ENCODE results near the gene ASB10. TPM values are rescaled to one million over a fixed set of nuclear protein-coding genes. Genes with fewer than 3 reads are reported as not detected.

The ASB10 gene
- total and polyA plus RNA-seq, 2 of the 13 experiments (the other 11 are each of a cell fraction or from before 2014, with no cell fraction given), result not detected

DNA sequence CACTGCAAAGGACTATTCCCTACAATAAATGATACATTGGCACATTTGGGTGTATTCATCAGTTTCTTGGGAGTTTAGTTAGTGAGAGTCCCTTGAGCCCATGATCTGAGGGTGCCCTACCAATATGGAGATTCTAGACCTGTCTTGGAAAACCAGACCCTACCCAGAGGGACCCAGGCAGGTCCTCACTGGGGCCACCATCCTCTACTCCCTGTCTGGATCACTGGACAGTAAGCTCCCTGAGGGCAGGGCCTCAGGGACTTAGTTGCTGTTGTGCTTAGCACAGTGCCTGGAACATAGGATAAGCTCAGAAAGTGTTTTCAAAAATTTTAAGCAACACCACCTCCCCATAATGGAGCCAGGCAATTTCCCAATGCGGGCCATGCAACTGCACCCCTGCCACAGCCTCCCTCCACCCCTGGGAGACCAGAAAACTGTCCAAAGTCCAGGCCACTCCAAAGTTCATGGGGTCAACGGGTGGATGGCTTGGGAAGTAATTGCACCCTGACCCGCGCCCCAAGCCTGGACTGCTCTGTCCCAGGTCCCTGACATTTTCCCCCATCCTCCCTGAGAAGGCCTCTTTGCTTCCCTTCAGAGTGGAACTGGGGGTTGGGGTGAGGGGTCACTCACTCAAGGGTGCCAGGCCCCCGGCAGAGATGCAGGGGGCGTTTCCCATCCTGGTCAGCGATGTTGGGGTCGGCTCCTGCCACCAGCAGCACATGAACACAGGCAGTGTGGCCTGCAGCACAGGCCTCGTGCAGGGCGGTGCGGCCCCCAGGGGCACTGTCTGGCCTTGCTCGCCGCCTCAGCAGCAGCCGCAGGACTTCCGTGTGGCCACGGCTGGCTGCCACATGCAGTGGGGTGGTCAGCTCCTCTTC is 1.0 kb downstream of the ASB10 start:
- H2AFZ ChIP-seq (ENCODE audit: low read length), result no peak overlapping the region
- peak; percentile 48 for ATAC-seq
- no peak overlapping the region for H3K9ac ChIP-seq (ENCODE audit: insufficient read depth, low read depth, low read length)
- no peak overlapping the region for H3K4me2 ChIP-seq (ENCODE audit: low read depth, low read length)
- TF ChIP-seq HNF4G (IDR thresholded peaks at IDR 0.05; ENCODE audit: borderline replicate concordance, low read depth, low read length) (peak; percentile 18; the same call in 1 of the 2 replicates), HNF4G (CRISPR knock-in tag; IDR thresholded peaks at IDR 0.05; ENCODE audit: borderline replicate concordance, low read depth) (no peak), ZNF883 (CRISPR knock-in tag; IDR thresholded peaks at IDR 0.05; ENCODE audit: not compliant biosample characterization) (no peak), MIXL1 (CRISPR knock-in tag; IDR thresholded peaks at IDR 0.05) (no peak), HNF4A (CRISPR knock-in tag; IDR thresholded peaks at IDR 0.05) (0 out of 2 replicates have a peak, but pooled peaks have one; percentile 6)
- no peak for FAIRE-seq
- in situ Hi-C loops (cut with HindIII; ENCODE audit: extremely low pct_ligation_motif_present, low pct_unique_long_range_greater_than_20kb) (no loop called here), intact Hi-C loops (cut with micrococcal nuclease; ENCODE audit: unreplicated experiment) (no loop called here)
- H3K79me2 ChIP-seq (ENCODE audit: insufficient read depth, low read length), result no peaks in the 10 kb centered on the region
- H4K20me1 ChIP-seq (ENCODE audit: insufficient read depth, low read length), result no peaks in the 10 kb centered on the region
- no peak overlapping the region for H3K4me3 ChIP-seq (replicated peaks in 1 of 3; ENCODE audit: insufficient read depth in 1 of 3, low read depth in 2 of 3, low read length in 3 of 3)
- no peaks in the 10 kb centered on the region for H3K36me3 ChIP-seq (replicated peaks in 1 of 2; ENCODE audit: control insufficient read depth in 1 of 2, insufficient read depth in 2 of 2, low read length in 2 of 2)
- no peak for DNase-seq (ENCODE audit: low spot score)
- no TSS peak for BruUV-seq (replicated peaks)
- WGBS (ENCODE audit: low lambda C conversion rate), result 7% methylated on average over 2 of the region's 16 CpGs
- ChIA-PET CTCF (ENCODE audit: low intra/inter-chr PET ratio, low total read pairs) (no interaction called here), POLR2A (no interaction called here)
- peaks cover 0 to 34% of the 10 kb centered on the region in 2 experiments; a peak in 3 of 5 replicates for H3K27me3 ChIP-seq (ENCODE audit: control insufficient read depth in 1 of 2, insufficient read depth in 2 of 2, low read length in 2 of 2)
- no peaks in the 10 kb centered on the region for H3K4me1 ChIP-seq (ENCODE audit: insufficient read depth, low read length)
- H3K27ac ChIP-seq (ENCODE audit: extremely low read length, insufficient read depth, low read length), result no peak overlapping the region
- H3K9me3 ChIP-seq (ENCODE audit: low read length), result no peaks in the 10 kb centered on the region

DNA sequence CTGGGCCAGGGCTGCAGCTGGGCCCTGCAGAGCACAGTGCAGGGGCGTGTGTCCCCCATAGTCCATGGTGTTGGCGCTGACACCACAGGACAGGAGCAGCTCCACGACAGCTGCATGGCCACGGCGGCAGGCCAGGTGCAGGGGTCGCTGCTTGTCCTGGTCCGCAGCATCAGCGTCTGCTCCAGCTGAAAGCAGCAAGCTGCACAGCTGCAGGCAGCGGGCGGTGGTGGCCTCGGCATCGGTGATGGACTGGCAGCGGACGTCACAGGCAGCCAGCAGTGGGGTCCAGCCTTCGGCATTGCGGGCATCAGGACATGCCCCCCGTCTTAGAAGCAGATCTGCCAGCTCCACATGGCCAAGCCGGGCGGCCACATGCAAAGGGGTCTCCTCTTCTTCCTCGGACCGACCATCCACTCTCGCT is 6.0 kb downstream of the ASB10 start:
- Histone ChIP-seq H3K79me2 (ENCODE audit: insufficient read depth, low read length) (no peaks in the 10 kb centered on the region), H3K36me3 (replicated peaks in 1 of 2; ENCODE audit: control insufficient read depth in 1 of 2, insufficient read depth in 2 of 2, low read length in 2 of 2) (no peaks in the 10 kb centered on the region), H3K9ac (ENCODE audit: insufficient read depth, low read depth, low read length) (no peak overlapping the region), H2AFZ (ENCODE audit: low read length) (no peak overlapping the region), H4K20me1 (ENCODE audit: insufficient read depth, low read length) (no peaks in the 10 kb centered on the region), H3K4me1 (ENCODE audit: insufficient read depth, low read length) (no peaks in the 10 kb centered on the region), H3K4me2 (ENCODE audit: low read depth, low read length) (no peak overlapping the region), H3K27ac (ENCODE audit: extremely low read length, insufficient read depth, low read length) (no peak overlapping the region), H3K4me3 (replicated peaks in 1 of 3; ENCODE audit: insufficient read depth in 1 of 3, low read depth in 2 of 3, low read length in 3 of 3) (no peak overlapping the region), H3K27me3 (ENCODE audit: control insufficient read depth in 1 of 2, insufficient read depth in 2 of 2, low read length in 2 of 2) (peaks cover 2 to 51% of the 10 kb centered on the region in 2 experiments; a peak in 3 of 5 replicates), H3K9me3 (ENCODE audit: low read length) (no peaks in the 10 kb centered on the region)
- ChIA-PET CTCF (ENCODE audit: low intra/inter-chr PET ratio, low total read pairs) (no interaction called here), POLR2A (no interaction called here)
- ATAC-seq, result peak; percentile 25; the same call in 2 of the 3 replicates
- intact Hi-C loops (cut with micrococcal nuclease; ENCODE audit: unreplicated experiment) (no loop called here), in situ Hi-C loops (cut with HindIII; ENCODE audit: extremely low pct_ligation_motif_present, low pct_unique_long_range_greater_than_20kb) (no loop called here)
- TF ChIP-seq, protein P1, sequence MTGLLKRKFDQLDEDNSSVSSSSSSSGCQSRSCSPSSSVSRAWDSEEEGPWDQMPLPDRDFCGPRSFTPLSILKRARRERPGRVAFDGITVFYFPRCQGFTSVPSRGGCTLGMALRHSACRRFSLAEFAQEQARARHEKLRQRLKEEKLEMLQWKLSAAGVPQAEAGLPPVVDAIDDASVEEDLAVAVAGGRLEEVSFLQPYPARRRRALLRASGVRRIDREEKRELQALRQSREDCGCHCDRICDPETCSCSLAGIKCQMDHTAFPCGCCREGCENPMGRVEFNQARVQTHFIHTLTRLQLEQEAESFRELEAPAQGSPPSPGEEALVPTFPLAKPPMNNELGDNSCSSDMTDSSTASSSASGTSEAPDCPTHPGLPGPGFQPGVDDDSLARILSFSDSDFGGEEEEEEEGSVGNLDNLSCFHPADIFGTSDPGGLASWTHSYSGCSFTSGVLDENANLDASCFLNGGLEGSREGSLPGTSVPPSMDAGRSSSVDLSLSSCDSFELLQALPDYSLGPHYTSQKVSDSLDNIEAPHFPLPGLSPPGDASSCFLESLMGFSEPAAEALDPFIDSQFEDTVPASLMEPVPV (CRISPR knock-in tag; IDR thresholded peaks at IDR 0.05), result no peak
- no peak for TF ChIP-seq KAT8 (CRISPR knock-in tag; IDR thresholded peaks at IDR 0.05)
- no peak for TF ChIP-seq ZNF772 (CRISPR knock-in tag; IDR thresholded peaks at IDR 0.05)
- TF ChIP-seq, protein P2, sequence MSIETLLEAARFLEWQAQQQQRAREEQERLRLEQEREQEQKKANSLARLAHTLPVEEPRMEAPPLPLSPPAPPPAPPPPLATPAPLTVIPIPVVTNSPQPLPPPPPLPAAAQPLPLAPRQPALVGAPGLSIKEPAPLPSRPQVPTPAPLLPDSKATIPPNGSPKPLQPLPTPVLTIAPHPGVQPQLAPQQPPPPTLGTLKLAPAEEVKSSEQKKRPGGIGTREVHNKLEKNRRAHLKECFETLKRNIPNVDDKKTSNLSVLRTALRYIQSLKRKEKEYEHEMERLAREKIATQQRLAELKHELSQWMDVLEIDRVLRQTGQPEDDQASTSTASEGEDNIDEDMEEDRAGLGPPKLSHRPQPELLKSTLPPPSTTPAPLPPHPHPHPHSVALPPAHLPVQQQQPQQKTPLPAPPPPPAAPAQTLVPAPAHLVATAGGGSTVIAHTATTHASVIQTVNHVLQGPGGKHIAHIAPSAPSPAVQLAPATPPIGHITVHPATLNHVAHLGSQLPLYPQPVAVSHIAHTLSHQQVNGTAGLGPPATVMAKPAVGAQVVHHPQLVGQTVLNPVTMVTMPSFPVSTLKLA (IDR thresholded peaks at IDR 0.05), result peak; percentile 79
- no peak for TF ChIP-seq SETDB1 (CRISPR knock-in tag; IDR thresholded peaks at IDR 0.05; ENCODE audit: borderline replicate concordance)
- TF ChIP-seq NFE2L1 (CRISPR knock-in tag; IDR thresholded peaks at IDR 0.05; ENCODE audit: borderline replicate concordance), result no peak
- WGBS (ENCODE audit: low lambda C conversion rate), result no CpG with 5 or more reads among the region's 22 CpGs
- no TSS peak for BruUV-seq (replicated peaks)
- no peak for DNase-seq (ENCODE audit: low spot score)
- no peak for FAIRE-seq
